HepG2 (cell line): Measurements from ENCODE around the gene DNAJC18. TPM values are rescaled to one million over a fixed set of nuclear protein-coding genes. Genes with fewer than 3 reads are reported as not detected.
A peak's percentile ranks its signal among the peaks of the same experiment; 100 is the strongest.

Experiments used
- BRCA1 ChIP-seq: sonication (generic); formaldehyde crosslinking; IDR thresholded peaks from 2 replicates; pipeline ENCODE4 v1.4.0; 2020; ENCODE audit warnings: missing genetic modification reagents
- ELF3 ChIP-seq: IDR thresholded peaks from 2 replicates; pipeline ENCODE4 v1.6.1; 2016; ENCODE audit warnings: missing genetic modification reagents, missing compliant biosample characterization
- ESRRA ChIP-seq: sonication (generic); formaldehyde crosslinking; IDR thresholded peaks from 2 replicates; pipeline ENCODE4 v1.5.1; 2020; ENCODE audit warnings: mild to moderate bottlenecking, low read depth, missing genetic modification reagents
- GLI4 ChIP-seq: sonication (generic); formaldehyde crosslinking; IDR thresholded peaks from 2 replicates; pipeline ENCODE4 v1.5.1; 2020; ENCODE audit warnings: missing genetic modification reagents, mild to moderate bottlenecking, moderate library complexity, borderline replicate concordance
- HOXD1 ChIP-seq: sonication (generic); formaldehyde crosslinking; IDR thresholded peaks from 2 replicates; pipeline ENCODE4 v1.5.0; 2020; ENCODE audit warnings: missing genetic modification reagents
- IKZF1 ChIP-seq: fragments of 450-650 bp; IDR thresholded peaks from 2 replicates; pipeline ENCODE4 v1.7.1; 2016
- ZBTB7A ChIP-seq: sonication (generic); formaldehyde crosslinking; IDR thresholded peaks from 2 replicates; pipeline ENCODE4 v1.8.0; 2022; ENCODE audit warnings: mild to moderate bottlenecking, missing genetic modification reagents
- ZNF101 ChIP-seq: sonication (generic); formaldehyde crosslinking; IDR thresholded peaks from 2 replicates; pipeline ENCODE4 v1.4.0; 2020; ENCODE audit warnings: mild to moderate bottlenecking, low read depth, missing genetic modification reagents, borderline replicate concordance
- ZNF431 ChIP-seq: sonication (generic); formaldehyde crosslinking; IDR thresholded peaks from 2 replicates; pipeline ENCODE4 v1.9.0; 2022; ENCODE audit warnings: missing genetic modification reagents, low read depth, mild to moderate bottlenecking, borderline replicate concordance
- polyA plus RNA-seq, 8 experiments: library from polyadenylated mRNA; depleted of rRNA in 3 of 8; stranded (reverse) in 7 of 8; unstranded in 1 of 8; fragments of >200 nt; fragmentation: Illumina TruSeq in 4 of 8; extraction: Trizol in 4 of 8; gene quantifications; 2 replicates each; pipeline versions ENCODE4 v1.2.1 to v1.2.3, GENCODE V29; 2011 to 2016; ENCODE audit warnings: low read depth in 4 of 8, missing spikeins in 1 of 8, mixed read lengths in 1 of 8; ENCODE audit not compliant: insufficient read depth in 1 of 8
- total RNA-seq, 5 experiments: library from RNA; depleted of rRNA; stranded (reverse); fragments of >200 nt; fragmentation: Illumina TruSeq; extraction: Trizol; gene quantifications; 2 replicates each; pipeline ENCODE4 v1.2.3, GENCODE V29; 2016; ENCODE audit warnings: low read depth in 1 of 5
- TF ChIP-seq, protein P1 (sequence below): sonication (generic); formaldehyde crosslinking; IDR thresholded peaks from 2 replicates; pipeline ENCODE4 v1.4.0; 2020; ENCODE audit warnings: missing genetic modification reagents, mild to moderate bottlenecking, borderline replicate concordance
- TF ChIP-seq, protein P2 (sequence below): sonication (generic); formaldehyde crosslinking; IDR thresholded peaks from 2 replicates; pipeline ENCODE4 v1.5.0; 2020; ENCODE audit warnings: missing genetic modification reagents
- TF ChIP-seq, protein P3 (sequence below): sonication (generic); formaldehyde crosslinking; IDR thresholded peaks from 2 replicates; pipeline ENCODE4 v1.9.0; 2021; ENCODE audit warnings: missing genetic modification reagents, borderline replicate concordance
- TF ChIP-seq, protein P4 (sequence below): sonication (generic); formaldehyde crosslinking; IDR thresholded peaks from 2 replicates; pipeline ENCODE4 v1.5.1; 2020; ENCODE audit warnings: mild to moderate bottlenecking, missing genetic modification reagents, borderline replicate concordance
- TF ChIP-seq, protein P5 (sequence below): sonication (generic); formaldehyde crosslinking; conservative IDR thresholded peaks from 2 replicates; pipeline ENCODE4 v1.4.0; 2020; ENCODE audit warnings: missing genetic modification reagents

Gene DNAJC18
- total and polyA plus RNA-seq, 2 of the 13 experiments (the other 11 are each of a cell fraction or from before 2014, with no cell fraction given): 6.5 to 6.6 TPM

DNA sequence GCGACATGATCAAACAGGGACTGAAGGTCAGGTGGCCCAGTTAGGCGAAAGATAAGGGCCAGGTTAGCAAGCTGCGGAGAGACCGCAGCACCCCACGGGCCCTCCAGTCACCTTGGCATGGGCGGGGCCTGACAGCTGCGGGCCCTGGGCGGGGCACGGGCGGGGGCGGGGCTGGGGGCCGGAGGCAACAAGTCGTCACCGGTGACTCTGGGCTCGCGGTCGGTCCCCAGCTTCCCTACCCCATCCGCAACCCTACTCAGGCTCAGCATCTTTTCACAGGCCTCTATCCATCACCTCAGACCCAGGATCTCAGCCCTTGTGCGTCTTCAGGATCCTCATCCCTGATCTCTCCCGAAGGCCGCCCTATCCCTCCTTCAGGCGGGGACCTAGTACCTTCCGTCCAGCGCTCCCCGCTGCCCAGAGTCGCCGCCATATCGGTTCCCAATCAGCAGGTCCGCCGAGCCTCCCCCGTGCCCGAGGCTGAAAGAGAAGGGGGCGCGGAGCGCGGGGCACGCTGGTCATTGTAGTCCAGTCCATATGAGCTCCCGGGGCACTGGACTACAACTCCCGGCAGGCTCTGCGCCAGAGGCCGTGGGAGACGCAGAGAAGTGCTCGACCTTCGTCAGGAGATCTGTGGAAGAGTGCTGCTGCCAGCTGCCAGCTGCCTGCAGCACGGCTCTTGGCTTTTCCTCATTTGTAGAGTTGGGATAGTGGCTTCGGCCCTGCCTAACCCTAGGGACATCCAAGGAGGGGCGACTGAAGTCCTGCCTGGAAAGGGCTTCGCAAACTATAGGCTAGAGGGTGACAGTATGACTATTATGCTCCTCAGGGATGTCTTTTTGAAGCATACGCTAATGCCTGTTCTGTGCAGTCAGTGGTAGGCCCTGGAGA lies at the start of gene DNAJC18 (continued):
- TF ChIP-seq, protein P1, sequence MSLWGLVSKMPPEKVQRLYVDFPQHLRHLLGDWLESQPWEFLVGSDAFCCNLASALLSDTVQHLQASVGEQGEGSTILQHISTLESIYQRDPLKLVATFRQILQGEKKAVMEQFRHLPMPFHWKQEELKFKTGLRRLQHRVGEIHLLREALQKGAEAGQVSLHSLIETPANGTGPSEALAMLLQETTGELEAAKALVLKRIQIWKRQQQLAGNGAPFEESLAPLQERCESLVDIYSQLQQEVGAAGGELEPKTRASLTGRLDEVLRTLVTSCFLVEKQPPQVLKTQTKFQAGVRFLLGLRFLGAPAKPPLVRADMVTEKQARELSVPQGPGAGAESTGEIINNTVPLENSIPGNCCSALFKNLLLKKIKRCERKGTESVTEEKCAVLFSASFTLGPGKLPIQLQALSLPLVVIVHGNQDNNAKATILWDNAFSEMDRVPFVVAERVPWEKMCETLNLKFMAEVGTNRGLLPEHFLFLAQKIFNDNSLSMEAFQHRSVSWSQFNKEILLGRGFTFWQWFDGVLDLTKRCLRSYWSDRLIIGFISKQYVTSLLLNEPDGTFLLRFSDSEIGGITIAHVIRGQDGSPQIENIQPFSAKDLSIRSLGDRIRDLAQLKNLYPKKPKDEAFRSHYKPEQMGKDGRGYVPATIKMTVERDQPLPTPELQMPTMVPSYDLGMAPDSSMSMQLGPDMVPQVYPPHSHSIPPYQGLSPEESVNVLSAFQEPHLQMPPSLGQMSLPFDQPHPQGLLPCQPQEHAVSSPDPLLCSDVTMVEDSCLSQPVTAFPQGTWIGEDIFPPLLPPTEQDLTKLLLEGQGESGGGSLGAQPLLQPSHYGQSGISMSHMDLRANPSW: no peak
- TF ChIP-seq ZNF101 (no peak), HOXD1 (peak; percentile 12; the same call in 1 of the 2 replicates), ZBTB7A (CRISPR knock-in tag) (no peak), IKZF1 (no peak), ESRRA (no peak), ZNF431 (CRISPR knock-in tag) (no peak), ELF3 (CRISPR knock-in tag) (0 out of 2 replicates have a peak, but pooled peaks have one; percentile 26), GLI4 (peak; percentile 76; the same call in 1 of the 2 replicates), BRCA1 (CRISPR knock-in tag) (no peak)
- TF ChIP-seq, protein P2, sequence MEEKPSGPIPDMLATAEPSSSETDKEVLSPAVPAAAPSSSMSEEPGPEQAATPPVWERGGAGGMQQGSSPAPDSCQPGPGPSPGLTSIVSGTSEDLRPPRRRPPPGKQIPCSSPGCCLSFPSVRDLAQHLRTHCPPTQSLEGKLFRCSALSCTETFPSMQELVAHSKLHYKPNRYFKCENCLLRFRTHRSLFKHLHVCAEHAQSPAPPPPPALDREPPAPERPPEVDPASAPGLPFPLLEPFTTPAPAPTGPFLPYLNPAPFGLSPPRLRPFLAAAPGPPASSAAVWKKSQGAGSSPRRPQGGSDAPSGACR (CRISPR knock-in tag): no peak; the same call in 1 of the 2 replicates
- TF ChIP-seq, protein P3, sequence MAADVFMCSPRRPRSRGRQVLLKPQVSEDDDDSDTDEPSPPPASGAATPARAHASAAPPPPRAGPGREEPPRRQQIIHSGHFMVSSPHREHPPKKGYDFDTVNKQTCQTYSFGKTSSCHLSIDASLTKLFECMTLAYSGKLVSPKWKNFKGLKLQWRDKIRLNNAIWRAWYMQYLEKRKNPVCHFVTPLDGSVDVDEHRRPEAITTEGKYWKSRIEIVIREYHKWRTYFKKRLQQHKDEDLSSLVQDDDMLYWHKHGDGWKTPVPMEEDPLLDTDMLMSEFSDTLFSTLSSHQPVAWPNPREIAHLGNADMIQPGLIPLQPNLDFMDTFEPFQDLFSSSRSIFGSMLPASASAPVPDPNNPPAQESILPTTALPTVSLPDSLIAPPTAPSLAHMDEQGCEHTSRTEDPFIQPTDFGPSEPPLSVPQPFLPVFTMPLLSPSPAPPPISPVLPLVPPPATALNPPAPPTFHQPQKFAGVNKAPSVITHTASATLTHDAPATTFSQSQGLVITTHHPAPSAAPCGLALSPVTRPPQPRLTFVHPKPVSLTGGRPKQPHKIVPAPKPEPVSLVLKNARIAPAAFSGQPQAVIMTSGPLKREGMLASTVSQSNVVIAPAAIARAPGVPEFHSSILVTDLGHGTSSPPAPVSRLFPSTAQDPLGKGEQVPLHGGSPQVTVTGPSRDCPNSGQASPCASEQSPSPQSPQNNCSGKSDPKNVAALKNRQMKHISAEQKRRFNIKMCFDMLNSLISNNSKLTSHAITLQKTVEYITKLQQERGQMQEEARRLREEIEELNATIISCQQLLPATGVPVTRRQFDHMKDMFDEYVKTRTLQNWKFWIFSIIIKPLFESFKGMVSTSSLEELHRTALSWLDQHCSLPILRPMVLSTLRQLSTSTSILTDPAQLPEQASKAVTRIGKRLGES: no peak
- TF ChIP-seq, protein P4, sequence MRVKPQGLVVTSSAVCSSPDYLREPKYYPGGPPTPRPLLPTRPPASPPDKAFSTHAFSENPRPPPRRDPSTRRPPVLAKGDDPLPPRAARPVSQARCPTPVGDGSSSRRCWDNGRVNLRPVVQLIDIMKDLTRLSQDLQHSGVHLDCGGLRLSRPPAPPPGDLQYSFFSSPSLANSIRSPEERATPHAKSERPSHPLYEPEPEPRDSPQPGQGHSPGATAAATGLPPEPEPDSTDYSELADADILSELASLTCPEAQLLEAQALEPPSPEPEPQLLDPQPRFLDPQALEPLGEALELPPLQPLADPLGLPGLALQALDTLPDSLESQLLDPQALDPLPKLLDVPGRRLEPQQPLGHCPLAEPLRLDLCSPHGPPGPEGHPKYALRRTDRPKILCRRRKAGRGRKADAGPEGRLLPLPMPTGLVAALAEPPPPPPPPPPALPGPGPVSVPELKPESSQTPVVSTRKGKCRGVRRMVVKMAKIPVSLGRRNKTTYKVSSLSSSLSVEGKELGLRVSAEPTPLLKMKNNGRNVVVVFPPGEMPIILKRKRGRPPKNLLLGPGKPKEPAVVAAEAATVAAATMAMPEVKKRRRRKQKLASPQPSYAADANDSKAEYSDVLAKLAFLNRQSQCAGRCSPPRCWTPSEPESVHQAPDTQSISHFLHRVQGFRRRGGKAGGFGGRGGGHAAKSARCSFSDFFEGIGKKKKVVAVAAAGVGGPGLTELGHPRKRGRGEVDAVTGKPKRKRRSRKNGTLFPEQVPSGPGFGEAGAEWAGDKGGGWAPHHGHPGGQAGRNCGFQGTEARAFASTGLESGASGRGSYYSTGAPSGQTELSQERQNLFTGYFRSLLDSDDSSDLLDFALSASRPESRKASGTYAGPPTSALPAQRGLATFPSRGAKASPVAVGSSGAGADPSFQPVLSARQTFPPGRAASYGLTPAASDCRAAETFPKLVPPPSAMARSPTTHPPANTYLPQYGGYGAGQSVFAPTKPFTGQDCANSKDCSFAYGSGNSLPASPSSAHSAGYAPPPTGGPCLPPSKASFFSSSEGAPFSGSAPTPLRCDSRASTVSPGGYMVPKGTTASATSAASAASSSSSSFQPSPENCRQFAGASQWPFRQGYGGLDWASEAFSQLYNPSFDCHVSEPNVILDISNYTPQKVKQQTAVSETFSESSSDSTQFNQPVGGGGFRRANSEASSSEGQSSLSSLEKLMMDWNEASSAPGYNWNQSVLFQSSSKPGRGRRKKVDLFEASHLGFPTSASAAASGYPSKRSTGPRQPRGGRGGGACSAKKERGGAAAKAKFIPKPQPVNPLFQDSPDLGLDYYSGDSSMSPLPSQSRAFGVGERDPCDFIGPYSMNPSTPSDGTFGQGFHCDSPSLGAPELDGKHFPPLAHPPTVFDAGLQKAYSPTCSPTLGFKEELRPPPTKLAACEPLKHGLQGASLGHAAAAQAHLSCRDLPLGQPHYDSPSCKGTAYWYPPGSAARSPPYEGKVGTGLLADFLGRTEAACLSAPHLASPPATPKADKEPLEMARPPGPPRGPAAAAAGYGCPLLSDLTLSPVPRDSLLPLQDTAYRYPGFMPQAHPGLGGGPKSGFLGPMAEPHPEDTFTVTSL (CRISPR knock-in tag): no peak
- TF ChIP-seq, protein P5, sequence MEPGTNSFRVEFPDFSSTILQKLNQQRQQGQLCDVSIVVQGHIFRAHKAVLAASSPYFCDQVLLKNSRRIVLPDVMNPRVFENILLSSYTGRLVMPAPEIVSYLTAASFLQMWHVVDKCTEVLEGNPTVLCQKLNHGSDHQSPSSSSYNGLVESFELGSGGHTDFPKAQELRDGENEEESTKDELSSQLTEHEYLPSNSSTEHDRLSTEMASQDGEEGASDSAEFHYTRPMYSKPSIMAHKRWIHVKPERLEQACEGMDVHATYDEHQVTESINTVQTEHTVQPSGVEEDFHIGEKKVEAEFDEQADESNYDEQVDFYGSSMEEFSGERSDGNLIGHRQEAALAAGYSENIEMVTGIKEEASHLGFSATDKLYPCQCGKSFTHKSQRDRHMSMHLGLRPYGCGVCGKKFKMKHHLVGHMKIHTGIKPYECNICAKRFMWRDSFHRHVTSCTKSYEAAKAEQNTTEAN (CRISPR knock-in tag): no peak
